OCI-LY1 (cell line): ENCODE results near the gene PHF10.

Source experiments
- H2AFZ ChIP-seq: fragments of 200-600 bp; sonication (generic), shearing (Covaris generic); 2 replicates; pipeline ENCODE4 v1.6.0; 2014; ENCODE audit warnings: antibody characterized with exemption, mild to moderate bottlenecking, low read length
- H3F3A ChIP-seq: fragments of 200-600 bp; sonication (generic), shearing (Covaris generic); 2 replicates; pipeline ENCODE4 v1.6.0; 2014; ENCODE audit warnings: mild to moderate bottlenecking, antibody characterized with exemption, low read length, moderate library complexity; ENCODE audit not compliant: insufficient read depth
- H3K27ac ChIP-seq: fragments of 200-600 bp; sonication (generic); 2 replicates; pipeline ENCODE4 v1.5.1; 2014; ENCODE audit warnings: low read length, mixed run types, mild to moderate bottlenecking, low read depth; ENCODE audit not compliant: poor library complexity, severe bottlenecking
- H3K27me3 ChIP-seq: fragments of 200-600 bp; sonication (generic); 2 replicates; pipeline ENCODE4 v1.6.0; 2014; ENCODE audit warnings: antibody characterized with exemption, mild to moderate bottlenecking, low read length, moderate library complexity; ENCODE audit not compliant: insufficient read depth
- H3K36me3 ChIP-seq: fragments of 200-600 bp; sonication (generic); 2 replicates; pipeline ENCODE4 v1.6.1; 2014; ENCODE audit warnings: mild to moderate bottlenecking, antibody characterized with exemption, low read length, moderate library complexity, mixed read lengths; ENCODE audit not compliant: insufficient read depth
- H3K4me1 ChIP-seq: fragments of 200-600 bp; sonication (generic); 2 replicates; pipeline ENCODE4 v1.5.1; 2014; ENCODE audit warnings: mild to moderate bottlenecking, low read length, moderate library complexity; ENCODE audit not compliant: insufficient read depth, severe bottlenecking
- H3K4me2 ChIP-seq: fragments of 200-600 bp; sonication (generic), shearing (Covaris generic); 2 replicates; pipeline ENCODE4 v1.6.1; 2014; ENCODE audit warnings: low read length
- H3K4me3 ChIP-seq: fragments of 200-600 bp; sonication (generic); 2 replicates; pipeline ENCODE4 v1.5.1; 2014; ENCODE audit warnings: low read length, low read depth, mild to moderate bottlenecking, mixed read lengths; ENCODE audit not compliant: poor library complexity, severe bottlenecking
- H3K79me2 ChIP-seq: fragments of 200-600 bp; shearing (Covaris generic); 2 replicates; pipeline ENCODE4 v1.6.1; 2016; ENCODE audit warnings: mixed run types, low read length, mixed read lengths; ENCODE audit not compliant: insufficient read depth
- H3K9ac ChIP-seq: fragments of 200-600 bp; sonication (generic), shearing (Covaris generic); 2 replicates; pipeline ENCODE4 v1.6.1; 2014; ENCODE audit warnings: mild to moderate bottlenecking, low read length, mixed read lengths
- H3K9me2 ChIP-seq: fragments of 200-600 bp; sonication (generic), shearing (Covaris generic); 2 replicates; pipeline ENCODE4 v1.6.1; 2014; ENCODE audit warnings: low read depth, mild to moderate bottlenecking, low read length, mixed read lengths
- H3K9me3 ChIP-seq: fragments of 200-600 bp; shearing (Covaris generic); 2 replicates; pipeline ENCODE4 v1.6.1; 2014; ENCODE audit warnings: low read length, mixed read lengths
- H4K20me1 ChIP-seq: fragments of 200-600 bp; sonication (generic), shearing (Covaris generic); 2 replicates; pipeline ENCODE4 v1.6.0; 2016; ENCODE audit warnings: mild to moderate bottlenecking, low read length; ENCODE audit not compliant: insufficient read depth
- EZH2 ChIP-seq: fragments of 200-600 bp; sonication (generic), shearing (Covaris generic); IDR thresholded peaks from 2 replicates; pipeline ENCODE4 v1.8.0; 2017; ENCODE audit warnings: borderline replicate concordance, mixed run types, mild to moderate bottlenecking, antibody characterized with exemption, low read length, moderate library complexity, mixed read lengths
- TF ChIP-seq, protein P1 (sequence below): fragments of 200-600 bp; sonication (generic), shearing (Covaris generic); IDR thresholded peaks from 2 replicates; pipeline ENCODE4 v1.5.1; 2017; ENCODE audit warnings: mild to moderate bottlenecking, antibody characterized with exemption, low read length, moderate library complexity, mixed read lengths

Gene PHF10

DNA sequence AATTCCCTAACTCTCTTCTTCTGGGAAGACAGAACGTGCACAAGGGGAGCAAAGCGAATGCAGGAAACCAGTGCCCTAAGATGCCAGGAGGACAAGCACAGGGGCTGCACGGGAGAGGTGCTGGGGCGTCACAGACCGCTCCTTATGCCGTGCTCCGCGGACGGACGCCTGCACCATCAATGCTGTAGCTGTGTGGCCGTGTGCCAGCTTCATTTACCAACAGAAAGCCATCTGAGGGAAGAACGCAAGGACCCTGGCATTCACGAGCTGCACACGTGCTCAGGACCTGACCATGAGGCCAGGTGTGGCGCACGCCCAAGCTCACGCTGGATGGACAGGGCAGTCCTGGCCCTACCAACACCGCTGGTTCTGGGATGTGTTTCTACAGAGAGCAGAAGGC is 57.9 kb downstream of the PHF10 start:
- peaks cover 87% of the 10 kb centered on the region for H3K36me3 ChIP-seq
- H3K9ac ChIP-seq = no peak overlapping the region
- no peak overlapping the region for H3K4me3 ChIP-seq
- no peaks in the 10 kb centered on the region for H3K27me3 ChIP-seq
- H3K79me2 ChIP-seq = no peaks in the 10 kb centered on the region
- no peaks in the 10 kb centered on the region for H3K9me2 ChIP-seq
- no peaks in the 10 kb centered on the region for H4K20me1 ChIP-seq
- no peak overlapping the region for H2AFZ ChIP-seq
- H3K9me3 ChIP-seq = no peaks in the 10 kb centered on the region
- no peak for TF ChIP-seq EZH2
- TF ChIP-seq, protein P1, sequence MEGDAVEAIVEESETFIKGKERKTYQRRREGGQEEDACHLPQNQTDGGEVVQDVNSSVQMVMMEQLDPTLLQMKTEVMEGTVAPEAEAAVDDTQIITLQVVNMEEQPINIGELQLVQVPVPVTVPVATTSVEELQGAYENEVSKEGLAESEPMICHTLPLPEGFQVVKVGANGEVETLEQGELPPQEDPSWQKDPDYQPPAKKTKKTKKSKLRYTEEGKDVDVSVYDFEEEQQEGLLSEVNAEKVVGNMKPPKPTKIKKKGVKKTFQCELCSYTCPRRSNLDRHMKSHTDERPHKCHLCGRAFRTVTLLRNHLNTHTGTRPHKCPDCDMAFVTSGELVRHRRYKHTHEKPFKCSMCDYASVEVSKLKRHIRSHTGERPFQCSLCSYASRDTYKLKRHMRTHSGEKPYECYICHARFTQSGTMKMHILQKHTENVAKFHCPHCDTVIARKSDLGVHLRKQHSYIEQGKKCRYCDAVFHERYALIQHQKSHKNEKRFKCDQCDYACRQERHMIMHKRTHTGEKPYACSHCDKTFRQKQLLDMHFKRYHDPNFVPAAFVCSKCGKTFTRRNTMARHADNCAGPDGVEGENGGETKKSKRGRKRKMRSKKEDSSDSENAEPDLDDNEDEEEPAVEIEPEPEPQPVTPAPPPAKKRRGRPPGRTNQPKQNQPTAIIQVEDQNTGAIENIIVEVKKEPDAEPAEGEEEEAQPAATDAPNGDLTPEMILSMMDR = no peak
- no peak overlapping the region for H3K4me2 ChIP-seq
- no peak overlapping the region for H3K27ac ChIP-seq
- H3F3A ChIP-seq = no peaks in the 10 kb centered on the region
- H3K4me1 ChIP-seq = no peaks in the 10 kb centered on the region

DNA sequence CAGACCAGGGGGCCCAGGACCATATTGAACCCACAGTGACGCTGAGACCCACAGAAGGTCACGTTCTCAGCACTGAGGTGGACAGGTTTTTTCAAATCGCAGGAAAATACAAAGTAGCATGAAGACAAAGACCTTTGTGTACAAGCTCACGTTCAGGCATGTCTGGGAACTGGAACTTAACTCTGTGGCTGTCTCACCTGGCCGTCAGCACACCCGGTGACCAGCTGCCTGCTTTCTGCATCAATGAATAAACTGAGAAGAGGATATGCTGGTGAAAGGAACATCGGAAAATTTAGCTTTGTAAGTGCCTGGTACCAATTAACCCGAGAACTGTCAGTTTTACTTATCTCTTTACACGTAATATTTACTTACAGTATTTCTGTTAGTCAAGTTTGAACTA is 59.0 kb downstream of the PHF10 start:
- no peaks in the 10 kb centered on the region for H3K79me2 ChIP-seq
- H3K4me3 ChIP-seq = no peak overlapping the region
- no peaks in the 10 kb centered on the region for H3K4me1 ChIP-seq
- H3K9me3 ChIP-seq = no peaks in the 10 kb centered on the region
- no peaks in the 10 kb centered on the region for H3F3A ChIP-seq
- no peak overlapping the region for H2AFZ ChIP-seq
- H3K4me2 ChIP-seq = no peak overlapping the region
- no peak overlapping the region for H3K9ac ChIP-seq
- no peaks in the 10 kb centered on the region for H3K9me2 ChIP-seq
- H3K27me3 ChIP-seq = no peaks in the 10 kb centered on the region
- peaks cover 83% of the 10 kb centered on the region for H3K36me3 ChIP-seq
- no peaks in the 10 kb centered on the region for H4K20me1 ChIP-seq
- H3K27ac ChIP-seq = no peak overlapping the region
- TF ChIP-seq, protein P1 = no peak
- TF ChIP-seq EZH2 = no peak

DNA sequence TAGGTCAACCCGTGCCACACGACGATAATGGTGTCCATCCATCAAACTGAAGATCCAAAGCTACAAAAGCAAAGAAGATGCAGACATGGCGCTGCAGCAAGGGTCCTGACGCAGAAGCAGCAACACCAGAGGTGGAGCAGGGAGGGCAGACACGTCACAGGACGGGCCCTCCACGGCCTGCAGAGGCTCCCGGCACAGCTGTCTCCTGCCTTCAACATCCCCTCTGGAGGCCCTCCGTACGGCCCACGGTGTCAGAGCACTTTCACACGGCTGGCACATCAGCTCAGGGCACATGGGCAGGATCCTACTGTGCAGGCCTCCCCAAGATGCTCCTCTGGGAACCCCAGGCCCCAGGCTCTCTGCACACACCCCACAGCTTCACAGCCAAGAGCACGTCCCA is 60.1 kb downstream of the PHF10 start:
- Histone ChIP-seq H3K9me2 (no peaks in the 10 kb centered on the region), H3K27ac (no peak overlapping the region), H3K9ac (no peak overlapping the region), H3K4me1 (no peaks in the 10 kb centered on the region), H4K20me1 (no peaks in the 10 kb centered on the region), H3K27me3 (no peaks in the 10 kb centered on the region), H3K36me3 (peaks cover 82% of the 10 kb centered on the region), H2AFZ (no peak overlapping the region), H3K4me3 (no peak overlapping the region), H3K9me3 (no peaks in the 10 kb centered on the region), H3K4me2 (no peak overlapping the region), H3K79me2 (no peaks in the 10 kb centered on the region), H3F3A (no peaks in the 10 kb centered on the region)
- TF ChIP-seq, protein P1 = no peak
